ENCODE results near the gene BHLHE23.

Gene BHLHE23

GRCh38 chr20:63007646-63008488, 1.1 kb upstream of the BHLHE23 start:
- no peak for DNase-seq

- no peak for DNase-seq
These were observed 539 bp upstream of the BHLHE23 start for GRCh38 chr20:63007360-63007645.

- no peak for DNase-seq
These were observed 763 bp downstream of the BHLHE23 start for GRCh38 chr20:63005862-63006539.

GRCh38 chr20:63005365-63005861, 1.4 kb downstream of the BHLHE23 start:
- no peak for DNase-seq

- DNase-seq, result no peak
These were observed 2.0 kb downstream of the BHLHE23 start for GRCh38 chr20:63004607-63005364.

- no peak for DNase-seq
These were observed 3.2 kb downstream of the BHLHE23 start for GRCh38 chr20:63003546-63003945.

GRCh38 chr20:63002511-63002910, 4.3 kb downstream of the BHLHE23 start:
- no peak for DNase-seq

- no peak for DNase-seq
These were observed 5.8 kb downstream of the BHLHE23 start for GRCh38 chr20:63000958-63001357.

- no peak for DNase-seq
These were observed 6.7 kb downstream of the BHLHE23 start for GRCh38 chr20:63000036-63000435.

GRCh38 chr20:62999580-62999979, 7.2 kb downstream of the BHLHE23 start:
- DNase-seq, result no peak

GRCh38 chr20:62998449-62998848, 8.3 kb downstream of the BHLHE23 start:
- DNase-seq, result no peak

GRCh38 chr20:62997417-62998035, 9.2 kb downstream of the BHLHE23 start:
- peak; percentile 82 for DNase-seq

GRCh38 chr20:62996596-62996982, 10.2 kb downstream of the BHLHE23 start:
- no peak for DNase-seq

GRCh38 chr20:62995898-62996595, 10.7 kb downstream of the BHLHE23 start:
- DNase-seq, result no peak

GRCh38 chr20:62995481-62995880, 11.3 kb downstream of the BHLHE23 start:
- DNase-seq, result no peak

GRCh38 chr20:62994869-62995281, 11.9 kb downstream of the BHLHE23 start:
- DNase-seq, result no peak

- no peak for DNase-seq
These were observed 12.8 kb downstream of the BHLHE23 start for GRCh38 chr20:62993856-62994494.

GRCh38 chr20:62991863-62992262, 14.9 kb downstream of the BHLHE23 start:
- no peak for DNase-seq

- no peak for DNase-seq
These were observed 15.5 kb downstream of the BHLHE23 start for GRCh38 chr20:62991196-62991807.

GRCh38 chr20:62990306-62990825, 16.4 kb downstream of the BHLHE23 start:
- no peak for DNase-seq

- DNase-seq, result peak; percentile 36
These were observed 17.6 kb downstream of the BHLHE23 start for GRCh38 chr20:62989201-62989601.

Measured in suppressor macrophage treated with lipopolysaccharide for 4 hours (primary cell).